Measurements from ENCODE around the gene VWA5A.

DNA sequence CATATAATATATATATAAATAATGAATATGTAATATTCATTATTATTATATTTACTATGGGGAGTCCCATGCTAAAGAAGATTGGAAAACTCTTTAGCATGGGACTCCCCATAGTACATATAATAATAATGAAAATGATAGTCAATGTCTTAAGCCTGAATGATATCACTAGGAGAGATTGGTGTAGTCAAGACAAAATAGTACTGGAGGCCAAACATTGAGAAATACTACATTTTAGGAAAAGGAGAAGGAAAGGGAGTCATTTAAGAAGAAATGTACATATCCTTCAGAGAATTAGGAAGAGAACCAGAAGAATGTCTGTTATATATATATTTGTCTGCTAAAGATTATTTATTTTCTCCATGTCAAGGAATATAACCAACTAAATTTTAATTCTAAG, 5.0 kb upstream of the VWA5A start:
- TF ChIP-seq CTCF (IDR thresholded peaks at IDR 0.05; ENCODE audit: low read depth, low read length) (no peak), EZH2phosphoT487 (IDR thresholded peaks at IDR 0.05; ENCODE audit: low read depth) (no peak)

All from OCI-LY3 (cell line).